IPS-20b (cell line): ENCODE measurements around the gene RILPL2.
"Not testable (repeated sequence)": the region's sequence is repeated elsewhere in the genome, so short reads cannot be mapped to it uniquely, and the experiment has no call there.

ENCODE experiments used
- H3K27ac ChIP-seq: one replicate; pipeline ENCODE4 v1.5.1; 2013; ENCODE audit warnings: low read length
- H3K27me3 ChIP-seq: 2 replicates; pipeline ENCODE4 v1.6.1; 2013; ENCODE audit warnings: mild to moderate bottlenecking, low read length, inconsistent platforms; ENCODE audit not compliant: insufficient read depth
- H3K36me3 ChIP-seq: 2 replicates; pipeline ENCODE4 v1.6.1; 2013; ENCODE audit warnings: low read depth, mild to moderate bottlenecking, inconsistent platforms, low read length, moderate library complexity; ENCODE audit not compliant: insufficient read depth
- H3K4me1 ChIP-seq: 2 replicates; pipeline ENCODE4 v1.6.1; 2013; ENCODE audit warnings: mild to moderate bottlenecking, control low read depth, inconsistent platforms, low read length, moderate library complexity; ENCODE audit not compliant: insufficient read depth
- H3K4me3 ChIP-seq: 2 replicates; pipeline ENCODE4 v1.5.1; 2013; ENCODE audit warnings: mild to moderate bottlenecking, low read length, inconsistent platforms
- H3K9ac ChIP-seq: 2 replicates; pipeline ENCODE4 v1.6.1; 2013; ENCODE audit warnings: low read depth, mild to moderate bottlenecking, inconsistent platforms, low read length, moderate library complexity
- H3K9me3 ChIP-seq: 2 replicates; pipeline ENCODE4 v1.6.1; 2013; ENCODE audit warnings: mild to moderate bottlenecking, low read depth, low read length, inconsistent platforms; ENCODE audit not compliant: insufficient read depth

RILPL2 gene

GRCh38 chr12:123427036-123427769 lies 9.3 kb downstream of the RILPL2 start:
- Histone ChIP-seq H3K4me1 (no peaks in the 10 kb centered on the region), H3K27ac (no peak overlapping the region)

GRCh38 chr12:123421314-123421713 lies 15.2 kb downstream of the RILPL2 start:
- Histone ChIP-seq H3K9ac (no peak overlapping the region), H3K27me3 (no peaks in the 10 kb centered on the region), H3K27ac (no peak overlapping the region), H3K4me3 (no peak overlapping the region), H3K9me3 (no peaks in the 10 kb centered on the region), H3K36me3 (no peaks in the 10 kb centered on the region), H3K4me1 (no peaks in the 10 kb centered on the region)

More at GRCh38 chr12:123427036-123427769, 9.3 kb downstream of the RILPL2 start:
- Histone ChIP-seq H3K27me3 (no peaks in the 10 kb centered on the region), H3K4me3 (no peak overlapping the region), H3K9ac (no peak overlapping the region), H3K9me3 (no peaks in the 10 kb centered on the region), H3K36me3 (no peaks in the 10 kb centered on the region)

- Histone ChIP-seq H3K27ac (no peak overlapping the region), H3K4me1 (no peaks in the 10 kb centered on the region), H3K4me3 (no peak overlapping the region), H3K27me3 (no peaks in the 10 kb centered on the region), H3K36me3 (peaks cover 6% of the 10 kb centered on the region), H3K9me3 (no peaks in the 10 kb centered on the region), H3K9ac (no peak overlapping the region)
Measured at GRCh38 chr12:123410041-123410412, 26.5 kb downstream of the RILPL2 start.

DNA sequence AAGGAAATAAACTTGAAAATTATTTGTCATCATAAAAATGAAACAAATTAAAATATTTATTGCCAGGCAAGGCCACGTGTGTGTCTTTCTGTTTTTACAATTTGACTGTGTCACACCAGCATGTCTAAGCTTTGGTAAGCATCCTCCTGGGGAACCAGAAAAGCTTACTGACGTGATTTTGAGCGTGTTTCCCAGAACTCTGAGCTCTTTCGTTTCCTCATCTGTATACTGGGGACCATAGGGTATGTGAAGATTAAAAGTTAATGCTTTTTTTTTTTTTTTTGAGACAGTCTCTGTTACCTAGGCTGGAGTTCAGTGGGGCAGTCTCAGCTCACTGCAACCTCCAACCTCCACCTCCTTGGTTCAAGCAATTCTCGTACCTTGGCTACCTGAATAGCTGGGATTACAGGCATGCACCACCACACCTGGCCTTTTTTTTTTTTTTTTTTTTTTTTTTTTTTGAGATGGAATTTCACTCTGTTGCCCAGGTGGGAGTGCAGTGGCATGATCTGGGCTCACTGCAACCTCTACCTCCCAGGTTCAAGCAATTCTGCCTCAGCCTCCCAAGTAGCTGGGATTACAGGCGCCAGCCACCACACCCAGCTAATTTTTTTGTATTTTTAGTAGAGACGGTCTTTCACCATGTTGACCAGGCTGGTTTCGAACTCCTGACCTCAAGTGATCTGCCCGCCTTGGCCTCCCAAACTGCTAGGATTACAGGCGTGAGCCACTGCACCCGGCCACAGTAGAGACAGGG lies 27.0 kb downstream of the RILPL2 start:
- not testable (repeated sequence) for H3K9ac ChIP-seq, H3K4me3 ChIP-seq, H3K27ac ChIP-seq, H3K27me3 ChIP-seq, H3K9me3 ChIP-seq, H3K4me1 ChIP-seq
- peaks cover 12% of the 10 kb centered on the region for H3K36me3 ChIP-seq

DNA sequence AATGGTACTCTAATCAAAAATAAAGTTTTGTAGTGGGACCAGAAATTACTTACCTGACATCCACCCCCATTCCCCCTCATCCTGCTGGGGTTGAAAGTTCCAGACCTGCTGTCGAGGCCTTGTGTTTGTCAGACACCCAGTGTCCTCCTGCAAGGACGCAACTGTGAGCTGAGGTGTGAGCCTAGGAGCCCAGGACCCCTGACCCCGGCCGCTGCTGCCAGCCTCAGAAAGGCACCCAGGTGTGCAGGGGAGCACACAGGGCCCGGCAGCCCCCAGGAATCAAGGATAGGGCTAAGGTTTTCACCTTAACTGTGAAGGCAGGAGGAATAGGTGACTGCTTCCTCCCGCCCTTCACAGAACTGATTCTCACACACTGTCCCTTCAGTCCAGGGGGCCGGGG lies 27.9 kb downstream of the RILPL2 start:
- H3K9me3 ChIP-seq, H3K4me3 ChIP-seq, H3K4me1 ChIP-seq, H3K27ac ChIP-seq, H3K9ac ChIP-seq: not testable (repeated sequence)
- H3K27me3 ChIP-seq, result peaks cover 12% of the 10 kb centered on the region
- H3K36me3 ChIP-seq, result peaks cover 20% of the 10 kb centered on the region

GRCh38 chr12:123407934-123408333 lies 28.6 kb downstream of the RILPL2 start:
- Histone ChIP-seq H3K36me3 (peaks cover 26% of the 10 kb centered on the region), H3K27me3 (peaks cover 19% of the 10 kb centered on the region)
- not testable (repeated sequence) for H3K27ac ChIP-seq, H3K9ac ChIP-seq, H3K4me3 ChIP-seq, H3K4me1 ChIP-seq, H3K9me3 ChIP-seq

GRCh38 chr12:123407269-123407668 lies 29.2 kb downstream of the RILPL2 start:
- H3K9me3 ChIP-seq, H3K27ac ChIP-seq, H3K4me1 ChIP-seq, H3K4me3 ChIP-seq, H3K9ac ChIP-seq: not testable (repeated sequence)
- H3K36me3 ChIP-seq, result peaks cover 26% of the 10 kb centered on the region
- H3K27me3 ChIP-seq, result peaks cover 25% of the 10 kb centered on the region

DNA sequence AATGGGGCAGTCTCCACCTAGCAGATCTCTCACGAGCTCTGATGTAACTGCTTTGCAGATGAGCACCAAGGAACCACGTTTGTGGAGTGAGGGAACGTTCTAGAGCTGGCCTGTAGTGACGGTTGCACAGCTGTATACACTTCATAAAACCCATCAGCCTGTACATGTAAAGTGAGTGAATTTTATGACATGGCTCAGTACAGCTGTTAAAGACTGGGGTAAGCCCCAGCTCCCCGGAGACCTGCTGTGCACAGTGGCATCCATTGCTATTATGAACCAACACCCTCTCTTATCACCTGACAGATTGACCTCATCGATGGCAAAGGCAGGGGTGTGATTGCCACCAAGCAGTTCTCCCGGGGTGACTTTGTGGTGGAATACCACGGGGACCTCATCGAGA lies 31.9 kb downstream of the RILPL2 start:
- Histone ChIP-seq H3K27ac (no peak overlapping the region), H3K4me3 (no peak overlapping the region), H3K9me3 (no peaks in the 10 kb centered on the region), H3K27me3 (peaks cover 49% of the 10 kb centered on the region), H3K36me3 (peaks cover 26% of the 10 kb centered on the region), H3K4me1 (0 out of 2 replicates have a peak, but pooled peaks cover 2% of the 10 kb centered on the region), H3K9ac (no peak overlapping the region)

GRCh38 chr12:123401753-123402683 lies 34.5 kb downstream of the RILPL2 start:
- Histone ChIP-seq H3K9ac (no peak overlapping the region), H3K27ac (no peak overlapping the region), H3K27me3 (peaks cover 63% of the 10 kb centered on the region), H3K9me3 (no peaks in the 10 kb centered on the region), H3K36me3 (peaks cover 38% of the 10 kb centered on the region), H3K4me3 (no peak overlapping the region), H3K4me1 (0 out of 2 replicates have a peak, but pooled peaks cover 2% of the 10 kb centered on the region)

DNA sequence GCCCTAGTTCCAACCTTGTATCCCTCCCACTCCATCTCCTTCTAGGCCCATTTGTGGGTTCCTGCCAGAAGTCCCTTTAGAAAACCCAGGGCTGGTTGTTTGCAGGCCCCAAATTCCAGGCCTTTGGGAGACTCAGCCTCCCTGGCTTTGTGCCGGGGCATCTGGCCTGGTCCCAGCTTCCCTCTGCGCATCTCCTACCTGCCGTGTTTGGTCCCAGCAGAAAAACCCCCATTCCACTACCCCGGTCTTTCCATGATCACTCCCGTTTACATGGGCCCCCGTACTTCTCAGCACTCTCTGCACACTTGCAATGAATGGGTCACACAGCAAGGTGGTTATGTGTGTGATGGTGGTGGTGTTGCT lies 37.2 kb downstream of the RILPL2 start:
- Histone ChIP-seq H3K9me3 (no peaks in the 10 kb centered on the region), H3K27me3 (peaks cover 57% of the 10 kb centered on the region), H3K9ac (no peak overlapping the region), H3K4me3 (no peak overlapping the region), H3K27ac (no peak overlapping the region), H3K4me1 (0 out of 2 replicates have a peak, but pooled peaks cover 2% of the 10 kb centered on the region), H3K36me3 (peaks cover 45% of the 10 kb centered on the region)

GRCh38 chr12:123398550-123399254 lies 37.8 kb downstream of the RILPL2 start:
- no peak overlapping the region for H3K27ac ChIP-seq
- H3K4me1 ChIP-seq, result 0 out of 2 replicates have a peak, but pooled peaks cover 2% of the 10 kb centered on the region
- peaks cover 40% of the 10 kb centered on the region for H3K36me3 ChIP-seq

More at GRCh38 chr12:123398550-123399254, 37.8 kb downstream of the RILPL2 start:
- no peak overlapping the region for H3K4me3 ChIP-seq
- no peaks in the 10 kb centered on the region for H3K9me3 ChIP-seq
- no peak overlapping the region for H3K9ac ChIP-seq
- peaks cover 52% of the 10 kb centered on the region for H3K27me3 ChIP-seq
